ENCODE measurements around the gene CDK5.

- TF ChIP-seq POLR2A (IDR thresholded peaks at IDR 0.05; ENCODE audit: low read length), result no peak
- TF ChIP-seq GATA1 (IDR thresholded peaks at IDR 0.05; ENCODE audit: low read depth, low read length), result no peak
Observed at GRCh38 chr7:151025924-151026671, 31.6 kb downstream of the CDK5 start.

Measured in erythroblast (primary cell).